ENCODE measurements around the gene CALHM5.
A peak's percentile ranks its signal among the peaks of the same experiment; 100 is the strongest.

Gene CALHM5

DNA sequence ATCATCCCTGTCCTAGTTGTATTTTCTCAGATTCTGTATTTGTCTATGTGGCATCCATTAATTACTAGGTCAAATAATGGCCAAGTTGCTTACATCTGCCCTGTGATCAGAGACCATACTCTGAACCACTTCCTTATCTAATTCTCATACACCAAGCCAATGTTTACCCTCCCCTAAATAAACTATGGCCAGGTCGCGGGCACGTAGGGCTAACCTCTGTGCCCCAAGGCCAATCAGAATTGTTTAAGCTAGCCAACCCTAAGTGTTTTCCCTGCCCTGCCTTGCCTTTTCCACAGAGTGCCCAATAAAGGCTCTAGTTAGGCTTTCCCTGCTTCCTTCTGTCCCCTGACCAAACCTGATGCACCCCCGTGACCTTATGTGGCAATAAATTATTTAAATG, 39.4 kb downstream of the CALHM5 start:
- no peak for DNase-seq (ENCODE audit: low read depth in 2 of 2)

DNA sequence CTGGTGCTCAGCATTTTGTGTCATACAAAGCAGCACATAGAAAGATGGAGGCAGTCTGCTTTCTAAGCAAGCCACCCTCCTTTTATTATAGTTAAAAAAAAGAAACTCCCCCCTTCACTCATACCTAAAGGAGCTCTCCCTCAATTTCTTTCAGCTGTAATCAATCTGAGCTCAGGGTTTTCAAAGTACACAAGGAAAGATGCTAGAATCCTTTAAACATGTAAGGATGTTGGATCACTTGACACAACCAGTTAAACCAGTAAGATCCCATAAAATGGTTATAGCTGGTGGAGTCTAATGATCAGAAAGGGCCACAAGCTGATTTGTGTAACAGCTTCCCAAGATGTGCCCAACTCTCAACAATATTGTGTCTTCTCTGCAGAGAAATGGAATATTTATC, 42.0 kb downstream of the CALHM5 start, which contains the start of gene CALHM4:
Gene CALHM4, plus strand, starts transcription at position 301 of the 400 bp plus-strand sequence. Its CDS starts 43 bp downstream, at position 344.
- no peak for DNase-seq (ENCODE audit: low read depth in 2 of 2)

DNA sequence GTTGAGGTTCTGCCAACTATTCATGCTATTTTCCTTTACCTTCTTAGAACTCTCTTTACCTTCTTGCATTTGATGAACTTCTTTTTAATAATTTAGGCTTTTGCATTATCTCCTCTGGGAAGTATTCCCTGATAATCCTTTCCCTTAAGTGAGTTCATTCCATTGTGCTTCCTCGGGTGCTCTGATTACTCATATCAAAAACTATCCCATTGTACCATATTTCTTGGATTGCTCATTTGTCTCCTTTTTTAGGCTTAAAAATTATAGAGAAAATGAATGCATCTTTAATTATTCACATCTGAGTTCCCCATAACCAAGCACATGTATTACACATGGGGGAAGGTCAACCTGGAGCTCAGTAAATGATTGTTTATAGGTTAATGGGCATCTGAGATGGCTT, 44.6 kb downstream of the CALHM5 start:
- DNase-seq (ENCODE audit: low read depth in 2 of 2) = no peak

DNA sequence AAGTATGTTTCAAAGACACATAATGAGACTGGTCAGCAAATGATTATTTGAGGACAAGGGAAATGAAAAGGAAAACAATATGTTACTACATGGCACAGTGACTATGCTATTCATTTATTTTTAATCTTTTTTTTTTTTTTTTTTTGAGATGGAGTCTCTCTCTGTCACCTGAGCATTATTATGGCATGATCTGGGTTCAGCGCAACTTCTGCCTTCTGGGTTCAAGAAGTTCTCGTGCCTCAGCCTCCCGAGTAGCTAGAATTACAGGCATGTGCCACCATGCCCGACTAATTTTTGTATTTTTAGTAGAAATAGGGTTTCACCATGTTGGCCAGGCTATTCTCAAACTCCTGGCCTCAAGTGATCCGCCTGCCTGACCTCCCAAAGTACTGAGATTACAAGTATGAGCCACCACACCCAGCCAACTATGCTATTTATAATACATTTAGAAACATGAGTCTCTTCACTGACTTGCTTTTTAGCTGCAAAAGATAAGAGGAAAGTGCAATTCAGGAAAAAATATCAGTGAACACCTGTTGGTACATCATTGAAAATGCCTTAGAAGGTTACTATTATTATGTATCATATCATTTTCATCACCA, 45.5 kb downstream of the CALHM5 start:
- DNase-seq (ENCODE audit: low read depth in 2 of 2) = no peak

DNA sequence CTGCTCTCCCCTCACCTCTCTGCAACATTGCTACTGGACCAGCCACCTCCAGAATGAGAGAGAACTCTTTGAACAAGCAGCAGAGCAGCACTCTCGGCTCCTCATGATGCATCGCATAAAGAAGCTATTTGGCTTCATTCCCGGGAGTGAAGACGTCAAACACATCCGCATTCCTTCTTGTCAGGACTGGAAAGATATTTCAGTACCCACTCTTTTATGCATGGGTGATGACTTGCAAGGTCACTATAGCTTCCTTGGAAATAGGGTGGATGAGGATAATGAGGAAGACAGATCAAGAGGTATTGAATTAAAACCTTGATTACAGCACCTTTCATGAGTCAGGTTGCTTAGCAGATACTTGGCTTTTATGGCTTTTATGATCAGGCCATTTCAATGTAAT, 46.5 kb downstream of the CALHM5 start:
- no peak for DNase-seq (ENCODE audit: low read depth in 2 of 2)

DNA sequence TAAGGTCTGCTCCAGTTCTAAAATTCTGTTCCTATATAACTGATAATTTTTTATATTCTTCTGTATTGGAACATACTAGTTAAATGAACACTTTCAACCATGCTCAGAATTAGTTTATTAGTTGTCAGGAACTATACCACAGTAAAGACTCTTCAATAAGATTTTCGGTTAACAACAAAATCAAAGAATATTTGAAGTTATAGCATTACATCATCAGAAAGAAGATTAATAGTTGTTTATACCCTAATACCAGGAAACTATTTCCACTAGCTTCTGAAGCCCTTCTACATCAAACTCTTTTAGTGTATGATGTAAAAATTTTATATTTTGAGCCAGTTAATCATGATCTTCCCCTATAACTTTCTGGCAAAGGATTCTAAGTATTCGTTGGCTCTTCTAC, 48.7 kb downstream of the CALHM5 start:
- DNase-seq (ENCODE audit: low read depth in 2 of 2) = no peak

DNA sequence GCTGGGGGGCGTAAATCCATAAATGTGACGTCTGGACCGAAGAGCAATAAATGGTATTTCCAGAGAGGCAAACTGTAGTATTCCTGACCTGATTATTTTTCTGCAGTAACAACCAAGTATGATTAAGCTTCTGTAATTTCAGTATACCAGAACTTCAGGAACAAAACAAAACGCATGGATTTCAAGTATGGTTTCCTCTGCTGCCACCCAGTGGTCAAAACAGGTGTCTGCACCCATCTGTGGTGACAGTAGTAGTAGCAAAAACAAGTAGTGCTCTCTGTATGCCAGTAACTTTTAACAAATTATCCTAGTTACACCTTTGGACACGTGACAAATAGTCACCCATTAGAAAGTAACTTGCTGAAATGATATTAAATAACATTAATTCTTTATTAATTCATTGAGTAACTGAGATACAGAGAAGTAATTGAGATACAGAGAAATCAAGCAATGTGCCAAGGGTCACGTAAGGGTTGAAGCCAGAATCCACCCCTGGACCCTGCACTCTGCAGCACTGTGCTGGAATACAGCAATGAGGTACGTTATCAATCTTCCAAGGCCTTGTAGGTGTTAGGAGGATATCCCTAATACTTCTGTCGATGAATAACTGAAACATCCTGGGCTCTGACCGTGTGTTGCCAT, 50.1 kb downstream of the CALHM5 start:
- peak; percentile 42 to 56 for DNase-seq (ENCODE audit: low read depth in 2 of 2)

DNA sequence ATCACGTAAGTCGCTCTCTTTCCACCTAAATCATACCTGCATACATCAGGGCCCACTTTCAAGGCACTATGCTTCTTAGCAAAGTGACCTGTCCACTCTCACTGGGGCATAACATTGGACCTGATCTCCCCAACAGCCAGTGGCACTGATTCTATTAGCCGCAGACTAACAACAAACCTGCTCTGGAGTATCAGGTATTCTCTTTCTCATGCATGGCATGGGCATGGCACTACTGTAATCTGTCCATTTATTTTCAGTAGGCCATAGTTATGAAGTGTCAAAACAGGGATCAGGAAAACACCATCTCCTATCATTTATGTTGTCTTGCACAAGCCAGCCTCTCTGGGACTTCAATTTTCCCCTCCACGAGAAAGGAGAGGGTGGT, 50.6 kb downstream of the CALHM5 start:
- no peak for DNase-seq (ENCODE audit: low read depth in 2 of 2)

DNA sequence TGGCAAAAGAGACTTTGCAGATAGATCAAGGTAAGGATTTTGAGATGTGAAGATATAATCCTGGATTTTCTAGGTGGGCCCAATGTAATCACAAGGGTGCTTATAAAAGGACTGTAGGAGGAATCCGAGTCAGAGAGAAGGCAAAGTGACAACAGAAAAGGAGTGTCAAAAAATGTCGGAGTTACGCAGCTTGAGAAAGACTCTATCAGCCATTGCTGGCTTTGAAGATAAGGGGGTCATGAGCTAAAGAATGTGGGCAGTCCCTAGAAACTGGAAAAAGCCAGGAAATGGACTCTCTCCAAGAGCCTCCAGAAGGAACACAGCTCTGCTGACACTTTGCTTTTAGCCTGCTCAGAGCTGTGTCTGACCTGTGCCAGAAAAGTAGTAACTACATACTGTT, 51.2 kb downstream of the CALHM5 start:
- DNase-seq (ENCODE audit: low read depth in 2 of 2) = no peak

DNA sequence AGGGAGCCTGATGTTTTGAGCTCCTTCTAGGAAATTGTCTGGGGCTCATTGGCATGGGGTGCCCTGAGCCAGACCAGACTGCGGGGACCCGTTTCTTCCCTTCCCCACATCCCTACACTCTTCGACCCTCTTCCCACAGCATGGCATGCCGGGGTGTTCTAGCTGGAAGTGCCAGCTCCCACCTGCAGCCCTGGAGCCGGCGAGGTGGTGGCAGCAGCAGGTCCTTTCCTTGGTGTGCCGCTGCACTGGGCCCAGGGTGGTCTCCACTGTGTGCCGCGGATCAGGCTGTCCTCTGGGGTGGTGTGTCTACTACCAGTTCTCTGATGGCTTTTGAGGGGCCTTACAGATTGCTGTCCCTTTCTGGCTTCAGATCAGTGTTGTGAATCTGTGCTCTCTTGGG, 52.4 kb downstream of the CALHM5 start:
- DNase-seq (ENCODE audit: low read depth in 2 of 2) = no peak

DNA sequence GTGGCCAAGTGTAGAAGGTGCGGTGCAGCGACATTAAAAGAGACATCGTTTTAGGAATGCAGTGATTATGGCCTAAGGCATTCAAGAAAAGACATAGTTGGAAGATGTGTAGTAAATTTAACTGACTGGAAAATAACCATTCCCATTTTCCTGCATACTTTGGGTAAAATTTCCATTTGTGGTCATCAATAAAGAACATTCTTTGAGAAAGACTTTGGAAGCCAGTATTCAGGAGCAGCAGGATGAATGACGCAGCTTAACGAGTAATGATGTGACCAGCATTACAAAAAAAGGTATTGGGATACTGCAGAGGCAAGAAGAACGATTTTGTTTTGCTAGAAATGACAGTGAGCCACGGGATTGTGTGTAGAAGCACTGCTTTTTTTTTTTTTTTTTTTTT, 52.9 kb downstream of the CALHM5 start:
- no peak for DNase-seq (ENCODE audit: low read depth in 2 of 2)

DNA sequence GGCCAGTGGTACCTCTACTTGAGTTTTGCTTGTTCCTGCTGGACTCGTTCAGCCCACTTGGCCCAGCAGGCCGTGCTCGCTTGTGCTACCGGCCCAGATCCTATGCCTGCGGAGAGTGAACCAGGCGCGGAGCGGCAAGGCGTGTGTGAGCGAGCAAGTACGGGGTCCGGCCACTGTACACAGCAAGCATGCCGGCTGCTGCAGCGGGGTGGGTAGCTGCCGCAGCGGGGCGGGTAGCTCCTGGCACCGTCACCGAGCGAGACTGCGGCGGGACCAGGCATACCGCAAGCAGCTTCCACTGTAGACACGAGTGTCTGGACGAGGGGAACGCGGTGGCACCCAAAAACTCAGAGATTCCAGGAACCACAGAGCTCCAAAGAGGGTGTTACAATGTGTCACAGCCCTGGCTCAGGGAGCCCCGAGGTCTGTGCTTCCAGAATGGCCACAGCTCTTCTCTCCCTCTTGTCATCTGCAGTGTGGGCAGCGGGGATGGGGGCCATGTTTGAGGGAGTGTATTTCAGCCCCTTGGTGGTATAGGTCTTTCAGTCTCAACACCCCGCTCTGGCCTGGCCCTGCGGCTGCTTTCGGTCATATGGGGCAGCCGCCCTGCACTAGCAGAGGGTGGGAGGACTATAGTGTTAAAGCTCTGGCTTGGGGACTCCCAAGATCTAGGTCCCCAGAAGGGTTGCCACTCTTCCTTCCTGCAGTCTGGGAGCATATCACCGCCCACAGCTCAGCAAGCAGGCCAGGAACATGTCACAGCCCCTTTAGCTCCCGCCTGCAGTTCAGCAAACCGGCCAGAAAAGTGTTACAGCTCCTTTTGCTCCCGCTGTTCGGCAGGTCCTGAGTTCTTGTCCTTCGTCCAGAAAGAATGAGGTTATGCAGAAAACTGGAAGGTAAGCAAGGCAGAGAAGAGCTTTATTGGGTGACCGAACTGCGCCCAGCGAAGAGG, 53.8 kb downstream of the CALHM5 start:
- no peak for DNase-seq (ENCODE audit: low read depth in 2 of 2)

DNA sequence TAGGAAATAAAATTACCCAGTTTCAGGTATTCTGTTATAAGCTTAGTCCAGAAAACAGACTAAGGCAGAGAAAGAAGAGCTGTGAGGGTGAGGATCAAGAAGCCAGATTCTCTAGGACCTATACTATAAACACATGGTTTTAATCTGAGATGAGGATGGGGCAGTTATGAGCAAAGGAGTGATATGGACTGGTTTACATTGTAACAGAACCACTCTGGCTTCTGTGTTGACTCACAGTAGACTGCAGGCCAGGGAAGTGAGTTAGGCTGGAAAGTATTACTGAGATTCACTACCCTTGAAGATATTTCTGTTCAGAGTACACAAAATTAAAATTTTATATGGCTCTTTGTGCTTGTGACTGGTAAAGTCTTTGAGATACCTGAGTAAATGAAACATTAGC, 56.7 kb downstream of the CALHM5 start:
- DNase-seq (ENCODE audit: low read depth in 2 of 2) = no peak

DNA sequence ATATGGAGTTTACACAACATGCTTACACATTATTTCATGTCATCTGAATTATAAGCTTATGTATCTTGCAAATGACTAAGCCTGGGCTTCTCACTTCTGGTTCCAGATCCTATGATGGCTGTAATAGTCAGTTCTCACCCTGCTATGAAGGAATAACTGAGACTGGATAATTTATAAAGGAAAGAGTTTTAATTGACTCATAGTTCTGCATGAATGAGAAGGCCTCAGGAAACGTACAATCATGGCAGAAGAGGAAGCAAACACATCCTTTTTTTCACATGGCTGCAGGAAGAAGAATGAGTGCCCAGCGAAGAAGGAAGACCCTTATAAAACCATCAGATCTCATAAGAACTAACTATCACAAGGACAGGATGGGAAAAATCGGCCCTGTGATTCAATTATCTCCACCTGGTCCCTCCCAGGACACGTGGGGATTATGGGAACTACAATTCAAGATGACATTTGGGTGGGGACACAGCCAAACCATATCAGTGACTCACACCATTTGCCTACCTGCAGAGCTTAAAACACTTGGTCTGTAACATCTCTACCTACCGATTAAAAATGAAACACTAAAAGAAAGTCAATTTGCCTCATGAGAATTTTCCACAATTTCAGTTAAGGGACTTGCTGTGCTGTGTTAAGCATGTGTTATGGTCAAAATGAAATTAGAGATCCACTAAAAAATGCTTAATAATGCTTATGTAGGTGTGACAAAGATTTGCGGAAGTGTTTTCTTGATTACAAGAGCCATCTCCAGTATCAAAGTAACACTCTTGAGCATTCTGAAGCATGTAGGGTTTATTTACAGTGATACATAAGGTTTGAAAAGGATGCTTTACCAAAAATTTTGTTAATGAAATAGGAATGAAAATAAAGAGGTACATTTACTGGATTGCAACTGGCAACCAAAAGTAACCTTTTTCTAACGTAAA, 57.6 kb downstream of the CALHM5 start:
- DNase-seq (ENCODE audit: low read depth in 2 of 2) = no peak

DNA sequence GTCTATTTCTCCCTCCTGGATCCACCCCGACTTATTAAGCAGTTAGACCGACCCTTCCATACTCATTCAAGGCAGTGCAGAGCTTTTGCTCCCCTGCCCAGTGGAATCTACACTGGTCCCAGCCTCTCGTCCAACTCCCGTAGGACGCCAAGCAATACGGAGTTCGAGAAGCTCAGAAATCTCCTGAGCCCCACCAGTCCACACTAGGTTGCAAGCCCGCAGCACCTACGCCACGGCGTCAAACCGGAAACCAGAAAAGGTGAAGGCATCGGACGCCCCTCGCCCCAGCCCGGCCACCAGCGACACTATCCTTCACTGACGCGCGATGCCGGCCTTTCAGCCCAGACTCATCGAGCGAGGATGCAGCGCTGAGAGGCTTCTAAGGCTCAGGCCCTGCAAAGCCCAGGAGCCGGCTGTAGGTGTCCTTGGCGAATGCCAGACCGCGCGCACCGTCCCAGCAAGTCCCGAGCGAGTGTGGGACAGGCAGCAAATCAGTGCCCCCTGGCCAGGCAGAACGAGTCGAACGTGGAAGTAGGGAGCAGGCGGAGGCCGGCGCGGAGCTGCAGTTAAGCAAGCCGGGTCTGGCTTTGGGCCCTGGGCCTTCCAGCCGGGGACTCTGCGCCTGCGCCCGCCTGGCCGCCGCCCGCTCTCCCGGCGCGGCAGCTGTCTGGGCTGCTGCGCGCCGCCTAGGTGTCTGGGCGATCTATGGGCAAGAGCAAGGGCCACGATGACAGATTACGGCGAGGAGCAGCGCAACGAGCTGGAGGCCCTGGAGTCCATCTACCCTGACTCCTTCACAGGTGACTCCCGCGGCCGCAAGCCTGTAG, 59.6 kb downstream of the CALHM5 start, which contains the start of gene RWDD1:
Gene RWDD1, plus strand, starts transcription at position 649 of the 827 bp plus-strand sequence. Its CDS starts 79 bp downstream, at position 728.
- peak; percentile 93 to 98 for DNase-seq (ENCODE audit: low read depth in 2 of 2)

DNA sequence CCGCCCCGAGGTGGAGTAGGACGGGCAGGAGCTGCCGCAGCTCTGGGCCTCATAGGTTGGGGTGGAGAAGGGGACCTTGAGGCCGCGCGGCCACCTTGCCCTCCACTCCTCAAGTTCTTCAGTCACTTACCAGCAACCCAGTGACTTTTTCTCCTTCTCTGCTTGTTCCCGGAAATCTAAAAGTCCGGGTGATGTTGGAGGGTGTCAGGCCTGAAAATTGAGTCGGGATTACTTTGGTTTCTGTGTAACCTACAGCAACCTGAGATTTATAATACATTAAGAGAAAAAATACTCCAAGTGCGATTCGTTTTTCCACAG, 60.2 kb downstream of the CALHM5 start:
- DNase-seq (ENCODE audit: low read depth in 2 of 2) = no peak

DNA sequence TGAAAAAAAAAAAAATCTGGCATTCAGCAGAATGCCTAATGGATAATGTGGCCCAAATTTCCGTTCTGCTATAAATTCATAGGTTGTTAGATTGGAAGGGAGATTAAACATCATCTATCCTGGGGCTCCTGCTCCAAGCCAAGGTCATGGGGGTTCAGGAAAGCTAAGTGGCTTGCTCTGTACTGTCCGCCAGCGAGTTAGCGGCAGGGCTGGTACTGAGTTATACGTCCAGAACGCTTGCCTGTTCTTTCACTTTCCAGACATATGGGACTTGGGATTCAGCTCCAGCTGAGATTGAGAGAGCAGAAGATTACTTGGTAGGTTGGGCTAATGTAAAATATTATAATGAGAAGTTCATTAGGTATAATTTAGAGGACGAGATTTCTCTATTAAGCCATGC, 60.7 kb downstream of the CALHM5 start:
- no peak for DNase-seq (ENCODE audit: low read depth in 2 of 2)

All from stimulated activated CD4-positive, alpha-beta T cell treated with anti-CD3 and anti-CD28 coated beads, Interleukin-4, amount 100 ng/mL, for 48 hours (primary cell).